HG03521 (cell line): ENCODE data around the gene KIRREL3.

ENCODE experiments used
- ATAC-seq: cut with Tn5 transposase; IDR thresholded peaks from one replicate; pipeline ENCODE4 v1.9.1; 2021; ENCODE audit warnings: mild to moderate bottlenecking, moderate library complexity; ENCODE audit not compliant: unreplicated experiment

Gene KIRREL3

GRCh38 chr11:126878913-126879482 is 121.6 kb downstream of the KIRREL3 start:
- ATAC-seq, result no peak

DNA sequence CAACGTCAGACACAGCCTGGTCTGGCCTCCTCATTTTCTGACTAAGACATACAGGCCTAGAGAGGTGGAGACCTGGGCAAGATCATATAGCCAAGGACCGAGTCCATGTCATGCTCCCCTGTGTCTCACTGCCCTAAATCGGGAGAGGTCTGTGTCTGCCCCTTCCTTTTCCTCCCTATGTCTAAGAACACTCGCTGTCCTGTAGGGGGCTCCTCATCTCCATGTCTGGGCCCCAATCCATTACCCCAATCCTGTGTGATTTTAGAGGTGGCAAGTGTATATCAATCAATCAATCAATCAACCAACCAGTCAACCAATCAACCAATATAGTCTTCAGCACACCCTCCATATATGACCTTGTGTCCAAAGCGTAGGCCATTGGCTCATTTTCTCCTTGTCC is 125.7 kb downstream of the KIRREL3 start:
- no peak for ATAC-seq

DNA sequence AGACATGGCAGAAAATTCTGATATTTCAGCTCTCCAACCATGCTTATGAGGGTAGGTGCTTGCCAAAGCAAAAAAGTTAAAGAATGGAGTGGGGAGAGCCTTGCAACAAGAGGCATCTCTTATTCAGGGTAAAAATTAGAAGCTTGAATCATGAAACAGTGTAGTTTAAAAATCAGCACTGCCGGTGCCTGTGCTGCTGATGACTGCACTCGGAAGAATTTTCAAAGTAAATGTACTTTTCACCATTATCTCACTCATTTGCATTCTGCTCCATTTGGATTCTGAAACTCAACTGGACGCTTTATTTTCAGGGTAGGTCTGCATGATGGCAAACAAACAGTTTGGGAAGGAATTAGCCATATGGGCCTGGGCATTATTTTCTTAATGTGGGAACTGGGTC is 126.3 kb downstream of the KIRREL3 start:
- ATAC-seq, result no peak

GRCh38 chr11:126871792-126872191 is 128.8 kb downstream of the KIRREL3 start:
- ATAC-seq, result no peak

- no peak for ATAC-seq
Measured at GRCh38 chr11:126870021-126870420, 130.5 kb downstream of the KIRREL3 start.

DNA sequence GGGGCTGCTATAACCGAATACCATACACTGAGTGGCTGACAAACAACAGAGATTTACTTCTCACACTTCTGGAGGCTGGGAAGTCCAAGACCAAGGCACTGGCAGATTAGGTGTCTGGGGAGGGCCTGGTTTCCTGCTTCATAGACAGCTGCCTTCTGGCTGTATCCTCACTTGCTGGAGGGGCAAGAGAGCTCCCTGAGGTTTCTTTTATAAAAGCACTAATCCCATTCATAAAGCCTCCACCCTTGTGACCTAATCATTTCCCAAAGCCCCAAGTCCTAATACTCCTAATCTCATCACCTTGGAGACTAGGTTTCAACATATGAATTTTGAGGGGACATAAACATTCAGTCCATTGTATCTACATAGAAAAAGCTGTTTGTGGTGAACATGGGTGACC is 131.8 kb downstream of the KIRREL3 start:
- no peak for ATAC-seq

DNA sequence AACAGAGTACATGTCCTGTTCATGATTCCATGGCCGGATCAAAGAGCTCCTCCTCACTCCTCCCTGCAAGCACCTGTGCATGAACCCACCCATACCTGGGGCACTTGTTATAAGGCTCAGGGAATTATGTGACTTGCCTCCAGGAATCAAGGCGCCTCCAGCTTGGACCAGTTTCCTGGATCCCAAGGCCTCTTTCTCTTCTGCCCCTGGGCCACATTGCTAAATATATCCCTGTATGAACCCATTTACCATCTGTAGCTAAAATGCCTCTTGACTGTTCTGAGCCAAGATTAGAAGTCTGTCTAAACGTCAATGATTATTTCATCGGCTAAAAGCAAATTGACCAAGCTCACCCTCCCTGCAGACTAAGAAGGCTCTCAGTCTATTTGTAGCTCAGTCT is 135.6 kb downstream of the KIRREL3 start:
- ATAC-seq, result no peak

DNA sequence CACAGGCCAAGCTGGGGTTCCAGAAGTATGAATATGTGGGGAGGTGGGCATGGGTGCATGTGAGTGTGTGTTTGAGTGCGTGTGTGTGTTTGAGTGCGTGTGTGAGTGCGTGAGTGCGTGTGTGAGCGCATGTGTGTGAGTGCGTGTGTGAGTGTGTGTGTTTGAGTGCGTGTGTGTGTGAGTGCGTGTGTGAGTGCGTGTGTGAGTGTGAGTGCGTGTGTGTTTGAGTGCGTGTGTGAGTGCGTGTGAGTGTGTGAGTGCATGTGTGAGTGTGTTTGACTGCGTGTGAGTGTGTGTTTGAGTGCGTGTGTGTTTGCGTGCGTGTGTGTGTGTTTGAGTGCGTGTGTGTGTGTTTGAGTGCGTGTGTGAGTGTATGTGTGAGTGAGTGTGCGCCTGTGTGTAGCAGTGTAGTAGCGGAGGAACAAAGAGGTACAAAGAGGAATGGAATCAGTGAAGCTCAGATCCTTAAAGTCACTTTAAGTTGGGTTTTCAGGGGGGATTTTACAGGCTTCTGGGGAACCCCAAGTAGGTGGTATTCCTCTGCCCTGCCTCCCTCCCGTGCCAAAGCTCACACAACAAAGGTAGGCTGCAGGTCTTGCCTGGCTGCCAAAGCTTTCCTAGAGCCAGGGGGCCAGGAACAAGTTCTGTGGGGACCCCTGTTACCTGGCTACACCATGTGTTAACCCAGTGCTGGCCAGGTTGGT is 137.1 kb downstream of the KIRREL3 start:
- ATAC-seq, result no peak

- no peak for ATAC-seq
Measured at GRCh38 chr11:126862664-126863243, 137.8 kb downstream of the KIRREL3 start.

DNA sequence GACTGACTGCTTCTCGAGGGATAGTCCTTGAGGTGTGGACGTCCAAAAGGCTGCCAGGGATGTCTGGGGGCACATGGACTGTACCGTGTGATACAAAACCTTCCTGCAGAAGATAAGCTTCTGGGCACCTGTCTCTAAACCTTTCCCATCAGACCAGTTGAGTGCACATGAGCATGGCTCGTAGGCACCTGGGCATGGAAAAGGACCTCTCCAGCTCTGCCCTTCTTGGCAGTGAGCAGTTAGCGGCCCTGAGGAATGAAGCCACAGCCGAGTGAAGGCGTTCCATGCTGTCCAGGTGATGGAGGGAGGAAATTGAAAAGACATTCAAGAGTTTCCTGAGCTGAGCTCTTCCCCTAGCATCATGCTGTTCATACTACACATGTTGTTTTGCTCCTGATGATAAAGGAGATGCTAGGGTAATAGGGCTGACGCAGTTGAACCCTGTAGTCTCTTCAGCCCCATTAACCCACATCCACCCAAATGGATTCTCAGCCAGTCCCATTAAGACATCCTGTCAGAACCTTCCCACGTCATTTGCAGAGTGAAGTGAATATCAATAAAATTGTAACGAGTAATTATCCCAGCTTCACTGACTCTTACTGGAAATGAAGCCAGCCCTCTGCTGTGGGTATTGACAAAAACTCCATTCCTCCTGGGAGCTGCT is 138.6 kb downstream of the KIRREL3 start:
- ATAC-seq, result no peak

DNA sequence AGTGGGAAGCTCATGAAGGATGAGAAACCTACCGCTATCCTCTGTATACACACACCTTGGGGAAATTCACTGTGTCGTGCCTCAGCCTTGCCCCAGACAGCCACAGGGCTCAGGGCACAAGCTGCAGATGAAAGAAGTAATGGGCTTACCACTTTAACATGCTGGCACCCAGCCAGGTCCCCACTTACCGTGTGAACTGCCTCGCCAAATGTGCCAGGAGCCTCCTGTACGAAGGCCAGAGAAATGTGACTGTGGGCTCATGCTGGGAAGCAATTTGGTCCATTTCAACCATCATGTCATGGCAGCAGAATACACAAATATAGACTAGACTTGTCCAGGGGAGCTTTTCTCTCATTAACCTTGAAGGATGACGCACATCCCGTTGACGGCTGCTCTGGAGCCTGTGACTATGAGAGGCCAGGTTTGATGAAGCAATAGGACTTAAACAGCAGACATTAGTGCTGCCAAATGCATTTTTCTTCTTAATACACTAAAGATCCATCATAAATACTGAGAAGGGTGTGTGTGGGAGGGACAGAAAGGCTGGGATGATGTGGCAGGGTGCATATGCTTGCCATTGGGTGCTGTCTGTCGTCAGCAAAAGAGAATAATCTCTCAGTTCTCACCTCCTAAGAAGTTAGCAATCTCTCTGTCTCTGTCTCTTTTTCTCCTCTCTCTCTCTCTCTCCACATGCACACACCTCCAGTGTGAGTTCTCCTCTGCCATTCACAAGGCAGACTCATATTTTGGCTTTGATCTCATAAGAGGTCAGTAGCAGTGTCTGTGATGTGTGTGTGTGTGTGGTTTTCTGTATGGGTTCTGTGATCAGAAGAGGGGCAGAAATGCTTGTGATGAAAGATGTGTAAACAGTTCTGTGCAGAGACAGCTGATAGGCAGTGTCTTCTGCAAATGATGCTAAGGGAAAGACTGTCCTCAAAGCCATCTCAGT is 142.4 kb downstream of the KIRREL3 start:
- no peak for ATAC-seq

DNA sequence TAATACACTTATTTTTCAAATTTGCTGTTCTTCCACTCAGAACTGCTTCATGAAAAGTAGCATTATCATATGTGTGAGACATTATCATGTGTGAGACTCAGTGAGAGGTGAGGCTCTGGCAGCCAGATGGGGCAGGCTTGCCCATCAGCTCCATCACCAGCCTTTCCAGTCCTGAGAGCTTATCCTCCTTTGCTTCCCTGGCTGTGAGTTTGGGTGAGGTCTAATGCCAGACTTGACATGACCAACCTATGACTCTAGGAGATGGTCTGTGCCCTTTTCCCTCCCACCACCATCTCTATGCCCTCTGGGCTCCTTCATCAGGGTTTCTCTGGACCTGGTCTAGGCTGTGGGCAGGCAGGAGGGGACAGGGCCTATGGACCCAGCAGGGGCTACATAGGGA is 145.0 kb downstream of the KIRREL3 start:
- ATAC-seq, result no peak

- peak; percentile 38 for ATAC-seq
Measured at GRCh38 chr11:126853732-126854131, 146.8 kb downstream of the KIRREL3 start.

DNA sequence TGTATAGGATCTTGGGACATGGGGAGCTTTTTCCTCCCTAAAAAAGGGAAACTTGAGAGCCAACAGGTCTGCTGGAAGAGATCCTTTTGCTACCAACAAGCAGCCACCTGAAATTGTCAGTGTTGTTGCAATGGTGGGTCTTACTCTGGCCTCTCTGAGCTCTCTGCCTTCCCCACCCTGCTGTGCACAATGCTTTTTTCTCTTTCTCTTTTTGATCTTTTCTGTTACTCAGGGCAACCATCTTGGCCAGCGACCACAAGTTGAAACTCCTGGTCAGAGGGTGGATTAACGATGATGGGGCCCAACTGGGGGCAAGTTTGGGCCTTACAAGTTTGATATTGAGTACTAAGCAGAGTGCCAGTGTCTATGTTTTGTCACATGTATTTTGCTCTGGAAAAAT is 155.8 kb downstream of the KIRREL3 start:
- ATAC-seq, result no peak

GRCh38 chr11:126843096-126843495 is 157.5 kb downstream of the KIRREL3 start:
- no peak for ATAC-seq

DNA sequence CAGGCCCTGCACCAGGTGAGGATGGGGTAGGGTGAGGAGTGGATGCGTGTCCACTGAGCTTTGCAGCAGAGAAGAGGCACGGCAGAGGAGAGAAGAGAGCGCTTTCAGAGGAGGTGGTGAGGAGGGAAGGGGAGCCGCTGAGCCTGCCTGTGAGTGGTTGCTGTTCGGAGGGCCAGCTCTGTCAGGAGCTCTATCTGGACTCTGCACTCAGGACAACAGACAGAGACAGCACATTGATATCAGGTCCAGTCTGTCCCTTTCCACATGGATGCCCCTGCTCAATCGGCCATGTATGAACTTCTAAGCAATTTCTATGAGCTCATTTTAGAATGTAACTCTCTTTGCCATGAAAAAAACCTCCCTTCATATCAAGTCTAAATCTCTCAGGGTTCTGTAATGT is 158.6 kb downstream of the KIRREL3 start:
- no peak for ATAC-seq

DNA sequence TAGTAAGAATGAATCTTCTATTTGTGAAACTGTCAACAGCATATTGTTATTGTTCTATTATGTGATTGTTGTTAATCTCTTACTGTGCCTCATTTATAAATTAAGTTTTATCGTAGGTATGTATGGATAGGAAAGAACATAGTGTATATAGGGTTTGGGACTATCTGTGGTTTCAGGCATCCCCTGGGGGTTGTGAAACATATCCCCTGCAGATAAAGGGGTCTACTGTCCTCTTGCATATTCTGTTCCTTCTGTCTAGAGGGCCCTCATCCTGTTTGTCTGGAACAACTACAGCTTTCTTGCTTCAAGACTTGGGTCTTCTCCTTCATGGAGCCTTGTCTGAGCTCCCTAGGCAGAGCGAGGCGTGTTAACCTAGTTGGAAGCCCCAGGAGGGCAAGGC is 159.6 kb downstream of the KIRREL3 start:
- ATAC-seq, result no peak

DNA sequence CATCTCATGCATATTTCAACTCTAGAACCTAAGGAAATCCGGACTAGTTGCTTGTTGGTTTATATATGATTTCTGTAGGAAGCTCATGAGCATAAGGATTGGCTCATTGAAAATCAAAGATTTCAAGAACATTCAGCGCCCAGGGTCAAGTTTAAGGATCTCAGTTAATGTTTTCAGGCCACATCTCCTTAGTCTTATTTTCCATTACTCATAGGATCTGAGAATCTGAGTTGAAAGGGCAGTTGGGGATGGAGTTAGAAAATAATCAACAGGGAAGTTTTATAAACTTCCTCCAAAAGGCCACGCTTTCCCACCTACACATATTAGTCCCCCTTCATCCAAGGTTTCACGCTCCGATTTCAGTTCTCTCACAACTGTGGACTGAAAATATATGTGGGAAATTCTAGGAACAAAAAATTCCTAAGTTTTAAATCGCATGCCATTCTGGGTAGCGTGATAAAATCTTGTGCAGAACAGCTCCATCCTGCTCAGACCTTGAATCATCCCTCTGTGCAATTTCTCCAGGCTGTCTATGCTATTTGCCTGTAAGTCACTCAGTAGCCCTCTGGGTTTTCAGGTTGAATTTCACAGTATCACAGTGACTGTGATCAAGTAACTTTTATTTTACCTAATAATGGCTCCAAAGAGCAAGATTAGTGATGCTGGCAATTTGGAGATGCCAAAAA is 160.2 kb downstream of the KIRREL3 start:
- no peak for ATAC-seq

DNA sequence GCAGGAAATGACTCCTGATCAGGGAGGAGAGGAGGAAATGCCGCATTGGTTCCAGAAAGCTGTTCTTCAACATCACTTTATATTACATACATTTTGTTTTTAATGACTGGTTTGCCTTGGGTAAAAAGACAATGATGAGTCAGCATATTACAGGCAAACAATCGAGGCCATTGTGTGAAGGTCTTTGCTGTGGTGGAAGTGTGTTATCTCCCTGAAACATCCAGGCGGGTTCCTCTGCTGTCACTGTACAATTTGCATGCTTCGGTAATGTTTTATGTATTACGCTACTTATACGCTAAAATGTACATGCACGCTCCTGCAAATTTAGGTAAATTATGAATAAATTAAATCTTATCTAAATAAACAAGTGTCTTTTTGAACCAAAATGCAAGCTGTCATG is 161.1 kb downstream of the KIRREL3 start:
- ATAC-seq, result no peak

- no peak for ATAC-seq
Measured at GRCh38 chr11:126838779-126839178, 161.8 kb downstream of the KIRREL3 start.
